HG02885 (cell line): ENCODE data around the gene SLC26A4.

ENCODE experiments used
- ATAC-seq: cut with Tn5 transposase; IDR thresholded peaks from one replicate; pipeline ENCODE4 v1.9.1; 2021; ENCODE audit warnings: mild to moderate bottlenecking; ENCODE audit not compliant: unreplicated experiment, poor library complexity

The SLC26A4 gene

GRCh38 chr7:107658467-107658866 is 2.2 kb upstream of the SLC26A4 start:
- ATAC-seq, result no peak

GRCh38 chr7:107659666-107660065 is 962 bp upstream of the SLC26A4 start:
- peak; percentile 54 for ATAC-seq

GRCh38 chr7:107661081-107661864 is 645 bp downstream of the SLC26A4 start:
- ATAC-seq, result peak; percentile 64

GRCh38 chr7:107661865-107662379 is 1.3 kb downstream of the SLC26A4 start:
- ATAC-seq, result no peak

GRCh38 chr7:107663196-107663595 is 2.6 kb downstream of the SLC26A4 start:
- no peak for ATAC-seq

- ATAC-seq, result no peak
Measured at GRCh38 chr7:107666790-107667189, 6.2 kb downstream of the SLC26A4 start.

- no peak for ATAC-seq
Measured at GRCh38 chr7:107667341-107667740, 6.7 kb downstream of the SLC26A4 start.

GRCh38 chr7:107668296-107668695 is 7.7 kb downstream of the SLC26A4 start:
- ATAC-seq, result no peak

- no peak for ATAC-seq
Measured at GRCh38 chr7:107672183-107672582, 11.6 kb downstream of the SLC26A4 start.

- no peak for ATAC-seq
Measured at GRCh38 chr7:107676249-107676648, 15.6 kb downstream of the SLC26A4 start.

- ATAC-seq, result peak; percentile 68
Measured at GRCh38 chr7:107678110-107678753, 17.6 kb downstream of the SLC26A4 start.

GRCh38 chr7:107680478-107680877 is 19.9 kb downstream of the SLC26A4 start:
- no peak for ATAC-seq

GRCh38 chr7:107682886-107683285 is 22.3 kb downstream of the SLC26A4 start:
- ATAC-seq, result no peak

GRCh38 chr7:107684287-107684686 is 23.7 kb downstream of the SLC26A4 start:
- no peak for ATAC-seq

- no peak for ATAC-seq
Measured at GRCh38 chr7:107684947-107685463, 24.4 kb downstream of the SLC26A4 start.

- no peak for ATAC-seq
Measured at GRCh38 chr7:107686816-107687387, 26.3 kb downstream of the SLC26A4 start.

GRCh38 chr7:107687656-107688055 is 27.0 kb downstream of the SLC26A4 start:
- no peak for ATAC-seq

GRCh38 chr7:107689553-107689952 is 28.9 kb downstream of the SLC26A4 start:
- no peak for ATAC-seq

GRCh38 chr7:107690084-107690483 is 29.5 kb downstream of the SLC26A4 start:
- no peak for ATAC-seq

GRCh38 chr7:107690611-107691010 is 30.0 kb downstream of the SLC26A4 start:
- ATAC-seq, result no peak

- no peak for ATAC-seq
Measured at GRCh38 chr7:107691716-107692115, 31.1 kb downstream of the SLC26A4 start.
